Hepatocyte (in vitro differentiated cells): ENCODE results near the gene MAP3K2. TPM values are rescaled to one million over a fixed set of nuclear protein-coding genes. Genes with fewer than 3 reads are reported as not detected.

Source experiments
- DNase-seq: peaks from one replicate; pipeline ENCODE4 v3.0.0-alpha.2; 2016; ENCODE audit warnings: low spot score
- H2AFZ ChIP-seq: fragments of 200-600 bp; sonication (generic); 2 replicates; pipeline ENCODE4 v1.6.0; 2016; ENCODE audit warnings: antibody characterized with exemption, mild to moderate bottlenecking
- H3K27ac ChIP-seq: fragments of 200-600 bp; sonication (generic); 2 replicates; pipeline ENCODE4 v1.5.1; 2016; ENCODE audit warnings: mild to moderate bottlenecking
- H3K27me3 ChIP-seq: fragments of 200-600 bp; sonication (generic); 2 replicates; pipeline ENCODE4 v1.6.1; 2016
- H3K36me3 ChIP-seq: fragments of 200-600 bp; sonication (generic); replicated peaks from 2 replicates; pipeline ENCODE4 v1.5.1; 2016; ENCODE audit warnings: low read depth; ENCODE audit not compliant: insufficient read depth
- H3K4me1 ChIP-seq: fragments of 200-600 bp; sonication (generic); 2 replicates; pipeline ENCODE4 v1.5.1; 2016; ENCODE audit warnings: mild to moderate bottlenecking, moderate library complexity; ENCODE audit not compliant: insufficient read depth
- H3K4me2 ChIP-seq: fragments of 200-600 bp; sonication (generic); 2 replicates; pipeline ENCODE4 v1.6.0; 2016
- H3K4me3 ChIP-seq: fragments of 200-600 bp; sonication (generic); 2 replicates; pipeline ENCODE4 v1.5.1; 2016; ENCODE audit warnings: mild to moderate bottlenecking
- H3K79me2 ChIP-seq: fragments of 200-600 bp; sonication (generic); 2 replicates; pipeline ENCODE4 v1.6.0; 2017; ENCODE audit warnings: mild to moderate bottlenecking
- H3K9me2 ChIP-seq: fragments of 200-600 bp; sonication (generic); replicated peaks from 2 replicates; pipeline ENCODE4 v1.6.0; 2017; ENCODE audit warnings: mild to moderate bottlenecking; ENCODE audit not compliant: insufficient read depth
- H3K9me3 ChIP-seq: fragments of 200-600 bp; sonication (generic); 2 replicates; pipeline ENCODE4 v1.5.1; 2016; ENCODE audit warnings: low read depth, mild to moderate bottlenecking
- H4K20me1 ChIP-seq: fragments of 200-600 bp; sonication (generic); 2 replicates; pipeline ENCODE4 v1.6.0; 2016; ENCODE audit warnings: mild to moderate bottlenecking; ENCODE audit not compliant: insufficient read depth, poor library complexity, severe bottlenecking
- EZH2 ChIP-seq: fragments of 200-600 bp; sonication (generic); IDR thresholded peaks from 2 replicates; pipeline ENCODE4 v1.6.1; 2016; ENCODE audit warnings: antibody characterized with exemption, mild to moderate bottlenecking, borderline replicate concordance
- EZH2phosphoT487 ChIP-seq: fragments of 200-600 bp; sonication (generic); IDR thresholded peaks from one replicate; pipeline ENCODE4 v1.6.1; 2018; ENCODE audit warnings: antibody characterized with exemption, mild to moderate bottlenecking, low read depth, moderate library complexity; ENCODE audit not compliant: unreplicated experiment, severe bottlenecking
- WGBS: methylation state at CpG from one replicate; pipeline ENCODE4 v1.1.6; 2016; ENCODE audit warnings: low lambda C conversion rate; ENCODE audit errors: missing lambda C conversion rate; 5-methylcytosine and 5-hydroxymethylcytosine counted together
- polyA plus RNA-seq: library from polyadenylated mRNA; unstranded; fragments of >200 nt; fragmentation: Nextera tagmentation; extraction: Ambion mirVana; gene quantifications from 2 replicates; pipeline ENCODE4 v1.2.1, GENCODE V29; 2016
- total RNA-seq: library from RNA; depleted of rRNA; stranded (reverse); fragments of >200 nt; gene quantifications from 2 replicates; pipeline ENCODE4 v1.2.3, GENCODE V29; 2014
- TF ChIP-seq, protein P1 (sequence below): fragments of 200-600 bp; sonication (generic); IDR thresholded peaks from 2 replicates; pipeline ENCODE4 v1.5.1; 2016; ENCODE audit warnings: antibody characterized with exemption, mild to moderate bottlenecking; ENCODE audit not compliant: poor library complexity

The MAP3K2 gene
- total and polyA plus RNA-seq, 2 experiments from 2014 or later, result 28.5 to 52.5 TPM

DNA sequence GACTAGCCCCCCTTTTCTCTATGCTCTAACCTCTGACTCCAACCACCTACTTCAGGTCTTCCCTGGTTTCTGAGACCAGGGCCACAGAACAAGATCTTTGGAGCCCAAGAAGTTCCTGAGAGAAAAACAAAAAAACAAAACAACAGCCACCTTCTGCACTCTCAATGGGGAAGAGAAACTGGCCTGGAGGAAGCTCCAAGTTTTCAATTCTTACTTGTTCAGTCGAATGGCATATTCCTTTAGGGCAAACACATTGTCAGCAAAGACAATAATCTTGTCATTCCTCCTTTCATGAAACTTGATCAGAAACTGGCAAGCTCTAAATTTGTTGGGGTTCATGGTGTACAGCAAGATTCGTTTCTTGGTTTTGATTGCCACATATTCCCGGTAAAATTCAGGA is 108.8 kb downstream of the MAP3K2 start:
- no peak overlapping the region for H3K27ac ChIP-seq
- no peaks in the 10 kb centered on the region for H3K27me3 ChIP-seq
- no peaks in the 10 kb centered on the region for H3K36me3 ChIP-seq
- no peaks in the 10 kb centered on the region for H3K9me2 ChIP-seq
- no peaks in the 10 kb centered on the region for H3K4me1 ChIP-seq
- no peaks in the 10 kb centered on the region for H4K20me1 ChIP-seq
- H3K9me3 ChIP-seq, result no peaks in the 10 kb centered on the region
- TF ChIP-seq EZH2phosphoT487, result no peak
- no peak for TF ChIP-seq EZH2
- TF ChIP-seq, protein P1, sequence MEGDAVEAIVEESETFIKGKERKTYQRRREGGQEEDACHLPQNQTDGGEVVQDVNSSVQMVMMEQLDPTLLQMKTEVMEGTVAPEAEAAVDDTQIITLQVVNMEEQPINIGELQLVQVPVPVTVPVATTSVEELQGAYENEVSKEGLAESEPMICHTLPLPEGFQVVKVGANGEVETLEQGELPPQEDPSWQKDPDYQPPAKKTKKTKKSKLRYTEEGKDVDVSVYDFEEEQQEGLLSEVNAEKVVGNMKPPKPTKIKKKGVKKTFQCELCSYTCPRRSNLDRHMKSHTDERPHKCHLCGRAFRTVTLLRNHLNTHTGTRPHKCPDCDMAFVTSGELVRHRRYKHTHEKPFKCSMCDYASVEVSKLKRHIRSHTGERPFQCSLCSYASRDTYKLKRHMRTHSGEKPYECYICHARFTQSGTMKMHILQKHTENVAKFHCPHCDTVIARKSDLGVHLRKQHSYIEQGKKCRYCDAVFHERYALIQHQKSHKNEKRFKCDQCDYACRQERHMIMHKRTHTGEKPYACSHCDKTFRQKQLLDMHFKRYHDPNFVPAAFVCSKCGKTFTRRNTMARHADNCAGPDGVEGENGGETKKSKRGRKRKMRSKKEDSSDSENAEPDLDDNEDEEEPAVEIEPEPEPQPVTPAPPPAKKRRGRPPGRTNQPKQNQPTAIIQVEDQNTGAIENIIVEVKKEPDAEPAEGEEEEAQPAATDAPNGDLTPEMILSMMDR, result no peak
- no peak overlapping the region for H3K4me2 ChIP-seq
- H2AFZ ChIP-seq, result no peak overlapping the region
- peaks cover 9% of the 10 kb centered on the region for H3K79me2 ChIP-seq
- H3K4me3 ChIP-seq, result no peak overlapping the region
- WGBS, result 95% methylated on average over 3 of the region's 3 CpGs
- no peak for DNase-seq

DNA sequence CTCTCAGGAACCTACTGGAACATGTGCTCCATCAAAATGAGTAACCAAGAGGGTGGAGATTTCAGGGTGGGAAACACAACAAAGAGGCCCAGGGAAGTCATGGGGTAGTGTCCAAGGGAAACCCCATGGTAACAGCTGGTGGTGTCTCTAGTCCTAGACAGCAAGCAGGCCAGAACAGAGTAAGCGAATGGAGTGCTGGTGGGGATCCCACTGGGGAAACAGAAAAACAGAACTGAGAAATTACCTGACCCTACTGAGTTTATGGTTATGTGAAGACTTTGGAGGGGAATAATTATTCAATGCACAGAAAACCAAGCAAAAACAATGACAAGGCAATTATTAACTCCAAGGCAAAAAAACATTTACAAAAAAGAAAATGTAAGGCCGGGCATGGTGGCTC is 110.7 kb downstream of the MAP3K2 start:
- DNase-seq, result no peak
- TF ChIP-seq EZH2 (no peak), EZH2phosphoT487 (no peak)
- TF ChIP-seq, protein P1, result no peak
- no peaks in the 10 kb centered on the region for H3K9me2 ChIP-seq
- no peak overlapping the region for H2AFZ ChIP-seq
- no peaks in the 10 kb centered on the region for H3K27me3 ChIP-seq
- H3K79me2 ChIP-seq, result peaks cover 2% of the 10 kb centered on the region
- H4K20me1 ChIP-seq, result no peaks in the 10 kb centered on the region
- H3K36me3 ChIP-seq, result no peaks in the 10 kb centered on the region
- WGBS, result 96% methylated on average over 2 of the region's 2 CpGs
- no peak overlapping the region for H3K4me3 ChIP-seq
- H3K27ac ChIP-seq, result no peak overlapping the region
- H3K4me2 ChIP-seq, result no peak overlapping the region
- H3K9me3 ChIP-seq, result no peaks in the 10 kb centered on the region
- H3K4me1 ChIP-seq, result no peaks in the 10 kb centered on the region

DNA sequence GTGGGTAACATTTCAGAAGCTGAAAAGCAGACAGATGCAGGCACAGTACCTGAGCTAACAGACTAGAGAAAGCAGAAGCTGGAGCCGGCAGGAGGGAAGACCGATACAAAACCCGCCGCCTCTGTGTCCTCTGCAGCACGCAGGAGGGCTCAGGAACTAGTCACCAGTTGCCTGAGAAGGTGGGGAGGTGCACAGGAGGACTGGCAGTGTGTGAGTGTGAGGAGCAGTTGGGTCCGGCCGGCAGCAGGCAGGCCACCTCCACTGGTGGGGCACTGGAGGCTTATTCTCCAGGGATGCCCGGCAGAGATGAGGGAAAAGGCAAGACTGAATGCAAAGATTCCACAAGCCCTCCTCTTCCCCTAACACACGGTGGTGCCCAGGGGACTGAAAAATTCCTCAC is 112.0 kb downstream of the MAP3K2 start:
- no peaks in the 10 kb centered on the region for H4K20me1 ChIP-seq
- no peak overlapping the region for H3K4me2 ChIP-seq
- no peaks in the 10 kb centered on the region for H3K27me3 ChIP-seq
- TF ChIP-seq EZH2, result no peak
- TF ChIP-seq, protein P1, result no peak
- TF ChIP-seq EZH2phosphoT487, result no peak
- H3K9me2 ChIP-seq, result no peaks in the 10 kb centered on the region
- H3K79me2 ChIP-seq, result peaks cover 2% of the 10 kb centered on the region
- H3K9me3 ChIP-seq, result no peaks in the 10 kb centered on the region
- no peaks in the 10 kb centered on the region for H3K36me3 ChIP-seq
- no peak overlapping the region for H2AFZ ChIP-seq
- WGBS, result 96% methylated on average over 9 of the region's 9 CpGs
- no peak overlapping the region for H3K4me3 ChIP-seq
- DNase-seq, result no peak
- no peaks in the 10 kb centered on the region for H3K4me1 ChIP-seq
- no peak overlapping the region for H3K27ac ChIP-seq

DNA sequence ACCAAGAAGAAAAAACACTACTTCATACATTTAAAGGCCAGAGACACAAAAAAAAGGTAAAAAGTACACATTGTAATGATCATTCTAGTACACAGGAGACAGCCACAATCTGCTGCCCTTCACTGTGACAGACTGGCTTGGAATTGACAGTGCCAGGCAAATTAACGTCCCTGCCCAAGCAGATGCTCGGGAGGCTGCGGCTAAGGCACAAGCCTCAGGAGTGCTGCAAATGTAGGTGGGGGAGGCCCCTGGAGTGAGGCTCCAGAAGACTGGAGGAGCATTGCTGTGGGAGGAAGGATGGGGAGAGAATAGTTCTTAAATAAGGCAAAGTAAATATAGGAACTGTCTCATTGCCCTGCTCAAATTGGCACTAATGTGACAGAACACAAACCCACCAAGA is 112.4 kb downstream of the MAP3K2 start:
- no peaks in the 10 kb centered on the region for H3K36me3 ChIP-seq
- DNase-seq, result no peak

More for the DNA sequence above, 112.4 kb downstream of the MAP3K2 start:
- TF ChIP-seq, protein P1, result no peak
- TF ChIP-seq EZH2 (no peak), EZH2phosphoT487 (no peak)
- Histone ChIP-seq H3K27me3 (no peaks in the 10 kb centered on the region), H3K9me3 (no peaks in the 10 kb centered on the region), H2AFZ (no peak overlapping the region), H3K4me3 (no peak overlapping the region), H4K20me1 (no peaks in the 10 kb centered on the region), H3K9me2 (no peaks in the 10 kb centered on the region), H3K4me2 (no peak overlapping the region), H3K4me1 (no peaks in the 10 kb centered on the region), H3K27ac (no peak overlapping the region), H3K79me2 (peaks cover 2% of the 10 kb centered on the region)
- 97% methylated on average over 3 of the region's 3 CpGs for WGBS
